GM21390 (cell line): Measurements from ENCODE around the gene STARD3.

Experiments
- ATAC-seq: cut with Tn5 transposase; IDR thresholded peaks from one replicate; pipeline ENCODE4 v1.9.1; 2021; ENCODE audit not compliant: unreplicated experiment

Gene STARD3

DNA sequence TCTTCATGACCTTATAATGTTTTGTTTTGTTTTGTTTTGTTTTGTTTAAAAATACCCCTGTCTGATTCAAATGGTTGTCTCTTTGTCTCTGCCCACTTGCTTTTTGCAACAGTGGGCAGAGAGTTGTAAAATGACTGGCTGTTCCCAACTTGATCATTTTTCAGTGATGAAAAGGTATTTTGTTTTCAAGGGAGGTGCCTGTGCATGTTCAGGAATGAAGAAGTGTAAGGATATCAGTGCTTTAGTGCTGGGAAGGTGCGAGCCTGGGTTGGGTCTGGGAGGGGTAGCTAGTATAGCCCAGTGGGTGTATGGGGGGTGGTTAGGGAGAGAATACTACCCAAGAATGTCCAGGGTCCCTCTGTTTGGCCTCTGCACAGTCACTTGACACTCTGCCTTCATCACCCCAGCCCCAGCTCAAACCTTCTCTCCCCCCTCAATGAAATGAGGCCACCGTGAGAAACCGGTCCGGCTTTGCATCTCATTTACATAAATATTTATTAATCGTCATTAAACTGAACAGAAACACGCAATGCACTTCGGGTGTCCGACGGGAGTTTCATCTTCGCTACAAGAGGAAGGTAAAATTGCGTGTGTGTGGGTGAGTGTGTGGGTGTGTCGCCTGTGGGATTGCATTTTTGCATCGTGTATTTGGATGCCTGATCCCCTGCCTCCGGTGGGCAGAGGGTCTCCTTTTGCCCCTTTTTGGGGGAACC lies 33.5 kb upstream of the STARD3 start:
- no peak for ATAC-seq

DNA sequence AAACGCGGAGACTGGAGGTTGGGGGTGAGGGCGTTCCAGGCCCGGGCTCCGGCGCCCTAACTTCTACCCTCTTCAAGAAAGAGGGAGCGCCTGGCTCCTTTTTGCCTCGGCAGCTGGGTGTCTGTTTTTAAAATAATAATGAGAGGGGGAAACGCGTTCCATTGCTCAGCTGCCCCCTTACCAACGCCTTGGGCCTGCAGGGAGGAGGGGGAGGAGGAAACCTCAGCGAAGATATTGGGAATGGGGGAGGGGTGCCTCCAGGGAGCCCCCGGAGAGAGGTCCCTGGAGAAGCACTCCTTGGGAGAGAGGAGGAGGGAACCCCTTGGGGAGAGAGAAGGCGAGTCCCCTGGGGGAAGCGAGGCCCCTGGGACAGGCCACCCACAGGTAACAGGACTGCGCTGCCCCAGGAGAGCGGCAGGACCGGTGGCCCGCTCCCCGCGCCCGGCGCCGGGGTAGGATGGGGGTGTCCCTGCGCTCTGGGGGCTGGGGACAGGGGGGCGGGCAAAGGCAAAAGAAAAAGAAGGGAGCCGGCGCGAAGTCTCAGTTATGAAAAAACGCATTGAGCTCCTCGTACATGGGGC lies 31.9 kb upstream of the STARD3 start:
- no peak for ATAC-seq

DNA sequence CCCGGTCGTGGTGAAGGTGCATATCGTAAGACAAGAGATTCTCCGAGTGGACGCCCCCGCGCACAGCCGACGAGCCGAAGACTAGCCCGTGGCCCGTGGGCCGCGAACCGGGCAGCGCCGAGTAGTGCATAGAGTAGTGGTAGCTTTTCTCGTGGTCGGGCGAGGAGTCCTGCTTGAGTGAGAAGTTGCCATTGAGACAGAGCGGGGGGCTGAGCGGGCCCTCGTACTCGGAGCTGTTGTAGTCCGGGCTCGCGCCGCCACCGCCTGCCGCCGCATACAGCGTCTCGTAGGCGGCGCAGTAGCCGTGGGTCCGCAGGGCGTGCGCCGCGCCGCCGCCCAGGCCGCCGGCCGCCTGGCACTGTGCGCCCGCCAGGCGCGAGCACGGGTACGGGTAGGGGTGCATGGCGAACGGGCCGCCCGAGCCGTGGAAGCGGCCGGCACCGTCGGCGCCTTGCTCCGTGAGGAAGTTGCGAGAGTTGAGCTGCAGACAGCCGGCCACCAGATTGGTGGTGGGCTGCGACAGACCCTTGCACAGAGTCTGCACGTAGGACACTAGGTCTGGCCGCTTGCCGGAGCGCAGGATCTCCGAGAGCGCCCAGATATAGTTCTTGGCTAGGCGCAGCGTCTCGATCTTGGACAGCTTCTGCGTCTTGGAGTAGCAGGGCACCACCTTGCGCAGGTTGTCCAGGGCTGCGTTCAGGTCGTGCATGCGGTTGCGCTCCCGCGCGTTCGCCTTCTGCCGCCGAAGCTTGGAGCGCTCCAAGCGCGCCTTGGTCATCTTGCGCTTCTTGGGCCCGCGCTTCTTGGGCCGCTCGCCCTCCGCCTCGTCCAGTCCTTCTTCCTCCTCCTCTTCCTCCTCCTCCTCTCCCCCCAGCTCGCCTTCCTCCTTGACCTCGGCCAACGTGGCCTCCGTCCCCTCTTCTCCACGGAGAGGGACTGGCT lies 31.2 kb upstream of the STARD3 start:
- no peak for ATAC-seq

DNA sequence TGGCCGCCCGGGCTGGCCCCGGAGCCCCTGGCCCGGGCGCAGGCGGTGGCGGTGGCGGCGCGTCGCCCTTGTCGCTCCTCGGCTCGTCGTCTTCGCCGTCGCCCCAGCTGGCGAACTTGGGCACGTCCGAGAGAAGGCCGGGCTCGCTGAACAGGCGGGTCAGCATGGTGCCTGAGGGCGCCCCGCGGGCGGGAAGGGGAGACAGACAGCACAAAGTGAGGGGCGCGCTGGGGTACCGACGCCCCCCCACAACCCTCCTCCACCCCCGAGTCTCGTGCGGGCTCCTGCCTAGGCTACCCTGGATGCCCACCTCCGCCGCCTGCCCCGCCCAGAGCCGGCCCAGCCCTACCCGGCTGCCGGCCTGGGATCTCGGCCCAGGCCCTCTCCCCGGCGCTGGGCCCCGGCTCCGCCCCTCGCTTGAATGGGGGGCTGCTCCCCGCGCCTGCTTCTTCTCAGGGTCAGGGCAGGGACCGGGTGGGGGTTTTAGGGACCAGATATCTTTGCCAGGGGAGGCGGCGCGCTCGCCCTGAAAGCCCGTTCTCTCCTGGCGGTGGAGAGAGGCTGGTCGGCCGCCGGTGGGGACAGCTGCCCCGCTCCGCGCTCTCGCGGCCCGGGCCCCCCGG lies 30.4 kb upstream of the STARD3 start:
- ATAC-seq, result no peak

DNA sequence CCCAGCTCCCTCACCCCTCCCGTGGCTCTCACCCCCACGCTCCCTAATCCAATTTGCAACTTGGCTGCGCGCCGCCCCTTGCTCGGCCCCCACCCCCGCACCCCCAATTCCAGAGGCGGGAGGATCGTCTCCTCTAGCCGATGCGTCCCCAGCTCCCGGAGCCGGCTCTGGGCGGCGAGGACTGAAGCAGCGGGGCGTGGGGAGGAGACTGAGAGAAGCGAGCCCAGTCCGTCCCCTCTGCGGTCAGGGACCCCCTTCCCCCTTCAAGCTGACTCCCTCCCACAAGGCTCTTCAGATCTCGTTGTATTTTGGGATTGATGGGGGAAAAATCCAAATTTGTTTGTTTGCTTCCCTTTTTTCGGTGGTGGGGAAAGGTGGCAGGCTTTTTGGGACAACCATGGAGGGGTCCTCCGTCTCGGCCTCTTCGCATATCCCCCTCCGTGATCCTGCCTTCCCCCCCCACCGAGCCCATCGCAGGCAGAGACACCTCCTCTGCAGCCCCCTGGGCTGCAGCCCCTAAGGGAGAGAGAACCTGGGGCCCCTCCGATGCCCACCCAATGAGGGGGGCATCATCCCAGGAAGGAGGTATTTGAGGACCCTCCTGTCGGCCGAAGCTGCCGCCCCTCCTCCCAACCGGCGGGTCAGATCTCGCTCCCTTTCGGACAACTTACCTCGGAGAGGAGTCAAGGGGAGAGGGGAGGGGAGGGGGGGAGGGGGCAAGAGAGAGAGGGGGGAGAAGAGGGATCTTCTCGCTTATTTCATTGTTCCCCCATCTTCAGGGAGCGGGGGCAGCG lies 29.7 kb upstream of the STARD3 start:
- no peak for ATAC-seq

DNA sequence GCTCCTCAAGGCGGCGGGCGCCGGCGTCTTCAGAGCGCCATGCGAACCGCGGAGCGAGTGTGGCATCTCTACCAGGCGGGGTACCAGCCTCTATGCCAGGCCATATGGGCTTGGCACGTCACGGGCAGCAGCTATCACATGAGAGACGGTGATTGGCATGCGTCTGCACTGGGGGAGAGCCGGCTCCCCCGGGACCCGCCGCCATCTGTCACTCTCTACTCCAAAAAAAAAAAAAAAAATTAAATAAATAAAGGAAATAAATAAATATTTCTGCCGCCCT lies 29.2 kb upstream of the STARD3 start, which contains the start of gene NEUROD2:
TSS of gene NEUROD2 (minus strand) at position 70 of the 280 bp plus-strand sequence. CDS start 1,321 bp downstream, outside the sequence.
- ATAC-seq, result no peak

DNA sequence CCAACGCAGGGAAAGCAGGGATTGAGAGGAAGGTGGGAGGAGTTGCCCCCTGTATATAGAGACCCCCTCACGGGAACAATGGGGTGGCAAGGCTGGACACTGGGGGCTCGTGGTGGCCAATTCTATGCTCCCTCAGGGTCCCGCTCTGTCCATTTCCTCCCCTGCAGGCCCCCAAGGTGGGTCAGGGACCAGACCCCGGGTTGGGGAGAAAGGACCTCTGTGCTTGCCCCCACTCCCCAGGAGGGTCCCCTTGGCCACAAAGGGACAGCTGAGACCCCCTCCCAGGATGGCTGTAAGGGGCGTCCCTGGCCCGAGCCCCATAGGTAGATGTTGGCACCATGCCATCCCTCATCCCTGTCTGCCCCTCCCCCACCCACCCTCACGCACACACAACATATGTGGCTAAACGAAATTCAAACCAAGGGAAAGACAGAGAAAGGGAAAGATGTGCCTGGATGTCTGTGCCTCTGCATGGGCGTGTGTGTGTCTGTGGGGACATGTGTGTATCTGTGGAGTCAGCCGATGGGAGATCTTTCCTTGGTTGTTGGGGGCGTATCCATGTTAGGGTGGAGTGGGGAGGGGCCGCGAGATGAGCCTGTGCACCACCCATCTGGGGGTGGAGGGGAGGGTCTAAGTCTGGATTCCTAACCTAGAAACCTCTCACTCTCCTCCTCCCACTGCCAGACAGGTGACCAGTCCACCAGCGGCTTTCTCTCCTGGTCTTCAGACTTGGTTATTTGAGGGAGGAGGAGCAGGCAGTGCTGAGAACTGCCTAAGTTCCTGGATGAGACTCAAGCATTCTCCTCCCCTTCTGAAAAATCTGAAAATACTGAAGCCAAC lies 28.6 kb upstream of the STARD3 start:
- ATAC-seq, result no peak

DNA sequence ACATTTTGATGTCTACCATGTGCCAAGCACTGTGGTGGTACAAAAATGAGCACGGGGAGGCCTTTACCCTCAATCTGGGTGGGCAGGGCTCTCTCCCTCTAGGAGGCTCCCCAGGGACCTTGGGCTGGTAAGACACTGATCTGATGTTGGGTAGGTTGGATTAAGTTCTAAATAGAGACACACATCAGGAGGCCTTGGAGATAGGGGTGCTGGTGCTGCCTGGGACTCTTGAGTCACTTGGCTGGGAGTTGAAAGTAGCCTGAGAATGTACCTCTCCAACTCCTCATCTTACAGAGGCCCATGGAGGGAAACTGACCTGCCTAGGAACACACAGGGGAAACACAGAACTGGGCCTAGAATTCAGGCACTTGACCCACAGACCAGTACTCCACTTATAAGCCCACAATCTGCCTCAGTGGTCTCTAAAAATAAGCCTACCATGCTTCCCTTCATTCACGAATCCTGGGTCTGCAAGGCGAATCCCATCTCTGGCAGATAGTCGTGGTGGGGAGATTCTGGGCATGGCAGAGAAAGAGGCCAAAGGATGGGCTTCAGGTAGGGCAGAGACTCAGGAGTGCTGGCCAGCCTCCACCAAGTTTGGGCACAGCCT lies 27.4 kb upstream of the STARD3 start:
- ATAC-seq, result no peak

DNA sequence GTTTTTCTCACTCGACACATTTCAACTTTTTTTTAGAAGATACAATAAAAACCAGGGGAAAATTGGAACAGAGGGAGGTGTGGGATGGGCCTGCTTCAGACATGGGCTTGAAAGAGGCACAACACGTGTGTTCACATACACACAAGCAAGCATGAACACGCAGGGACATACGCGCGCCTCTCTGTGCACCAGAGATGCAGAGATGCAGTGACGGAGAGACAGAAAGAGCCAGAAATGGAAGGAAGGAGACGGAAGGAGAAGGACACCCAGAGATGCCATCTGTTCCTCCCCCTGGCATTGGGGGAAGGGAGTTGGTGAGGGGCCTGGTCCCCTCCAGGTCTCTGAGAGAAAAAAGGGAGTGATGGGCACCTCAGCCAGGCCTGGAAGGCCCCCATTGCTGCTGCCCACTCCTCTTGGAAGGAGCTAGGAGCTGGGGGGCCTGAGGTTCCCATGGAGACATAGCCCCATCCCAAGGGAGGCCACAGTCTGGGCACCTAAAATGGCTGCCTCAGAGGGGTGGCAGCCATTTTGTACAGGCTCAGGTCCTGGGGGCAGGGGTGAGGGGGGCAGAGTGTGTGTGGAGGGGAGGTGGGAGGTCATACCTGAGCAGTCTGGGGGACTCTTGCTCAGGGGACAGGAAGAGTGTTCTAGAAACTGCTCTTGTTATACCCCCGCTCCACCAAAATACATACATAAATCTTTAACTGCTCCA lies 25.4 kb upstream of the STARD3 start:
- no peak for ATAC-seq

DNA sequence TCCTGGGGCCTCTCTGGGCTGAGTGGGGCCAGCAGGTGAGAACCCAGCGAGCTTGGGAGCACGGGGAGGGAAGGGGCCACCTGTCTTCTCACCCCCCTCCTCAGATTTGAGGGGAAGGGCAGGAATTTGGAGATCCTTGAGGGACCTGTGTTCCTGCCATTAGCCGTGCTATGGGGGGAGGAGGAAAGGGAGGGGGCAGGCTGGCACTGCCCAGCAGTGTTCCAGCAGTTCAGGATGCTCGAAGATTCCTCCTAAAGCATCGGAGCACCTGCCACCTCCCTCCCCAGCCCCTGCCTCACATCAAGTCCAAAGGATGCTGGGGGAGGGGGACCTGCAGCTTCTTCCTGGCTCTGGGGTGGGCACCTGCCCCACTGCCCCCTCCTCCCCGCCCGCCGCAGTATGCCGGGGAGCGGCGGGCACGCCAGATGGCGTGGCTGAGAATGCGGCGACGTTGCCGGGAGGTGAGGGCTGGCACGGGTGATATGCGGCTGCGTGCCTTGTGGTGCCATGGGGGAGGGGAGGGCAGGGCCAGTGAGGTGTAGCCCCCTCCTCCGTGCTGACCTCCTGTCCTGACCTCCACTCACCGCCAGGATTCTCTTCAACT lies 24.6 kb upstream of the STARD3 start:
- no peak for ATAC-seq

DNA sequence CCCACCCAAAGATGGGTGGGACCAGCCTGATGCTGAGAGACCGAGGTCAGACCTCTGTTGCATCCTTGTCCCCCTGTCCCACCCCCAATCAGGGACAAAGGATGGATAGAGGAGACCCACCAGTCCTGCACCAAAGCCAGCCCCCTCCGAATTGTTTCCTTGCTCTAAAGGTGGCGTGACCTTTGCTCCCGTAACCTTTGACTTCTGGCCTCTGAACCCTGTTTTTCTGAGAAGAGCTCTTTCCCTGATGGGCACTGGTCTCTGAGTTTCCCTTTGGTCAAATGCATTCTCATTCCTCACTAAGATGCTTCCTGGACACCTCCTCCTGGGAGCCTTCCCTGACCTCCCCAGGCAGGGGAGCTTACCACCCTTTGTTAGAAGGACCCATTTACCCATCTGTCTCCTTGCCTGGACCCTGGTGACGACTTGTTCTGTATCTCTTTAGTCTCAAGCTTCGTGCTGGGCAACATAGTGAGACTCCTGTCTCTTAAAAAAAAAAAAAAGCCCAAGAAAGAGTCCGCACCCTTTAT lies 23.9 kb upstream of the STARD3 start:
- no peak for ATAC-seq

DNA sequence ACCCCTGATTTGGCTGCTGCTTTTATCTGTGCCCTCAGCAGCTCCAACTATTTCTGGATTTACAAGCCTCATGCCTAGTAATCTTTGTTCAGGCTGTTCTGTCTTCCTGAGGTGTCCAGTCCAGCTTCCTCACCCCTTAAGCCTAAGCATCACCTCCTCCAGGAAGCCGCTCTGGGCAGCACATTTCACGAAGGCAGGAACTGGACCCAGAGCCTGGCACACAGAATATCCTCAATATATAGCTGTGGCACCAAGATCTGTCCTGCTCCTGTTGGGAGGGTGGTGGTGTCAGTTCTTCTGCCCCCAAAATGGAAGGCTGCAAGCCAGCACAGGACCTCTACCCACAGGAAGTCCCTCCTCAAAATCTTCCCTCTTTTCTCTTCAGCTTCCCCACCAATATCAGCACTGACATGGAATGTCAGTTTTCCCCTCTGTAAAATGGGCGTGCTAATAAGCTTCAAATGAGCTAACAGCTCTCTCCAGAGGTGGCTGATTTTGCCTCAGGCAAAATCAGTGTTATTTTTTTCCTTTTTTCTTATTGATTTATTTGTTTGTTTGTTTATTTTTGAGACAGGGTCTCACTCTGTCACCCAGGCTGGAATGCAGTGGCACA lies 22.3 kb upstream of the STARD3 start:
- ATAC-seq, result no peak

DNA sequence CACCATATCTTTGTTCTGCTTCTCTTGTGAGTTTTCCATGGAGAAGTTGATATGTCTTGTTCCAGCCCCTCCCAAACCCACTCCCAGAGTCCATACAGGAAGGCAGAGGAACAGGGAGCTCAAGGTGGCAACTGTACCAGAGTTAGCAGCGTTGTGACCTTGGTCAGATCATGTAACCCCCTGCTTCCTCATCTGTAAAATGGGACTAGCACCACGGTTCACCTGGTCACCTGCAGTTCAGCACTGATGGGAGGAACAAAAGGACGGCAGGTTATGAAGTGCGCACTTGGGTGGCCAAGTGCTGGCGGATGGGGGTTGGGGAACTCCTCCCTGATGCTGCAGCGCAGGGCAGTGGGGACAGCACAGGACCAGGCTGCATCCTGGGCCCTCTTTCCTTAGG lies 21.5 kb upstream of the STARD3 start:
- no peak for ATAC-seq

DNA sequence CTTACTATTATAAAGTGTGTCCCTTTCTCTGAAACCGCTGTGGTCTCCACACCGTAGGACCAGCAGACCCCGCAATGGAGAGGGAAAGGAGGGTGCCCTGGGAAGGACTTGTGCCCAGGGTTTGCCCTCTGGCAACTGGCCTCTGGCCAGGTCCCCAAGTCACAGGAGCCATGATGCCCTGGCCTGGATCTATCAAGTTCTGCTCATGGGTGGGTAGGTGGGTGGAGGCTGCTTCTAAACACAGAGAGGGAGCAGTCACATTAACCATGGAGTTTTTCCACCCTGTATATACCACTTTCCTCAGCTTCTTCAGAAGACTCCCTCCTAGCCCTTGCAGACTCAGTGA lies 19.9 kb upstream of the STARD3 start:
- no peak for ATAC-seq

DNA sequence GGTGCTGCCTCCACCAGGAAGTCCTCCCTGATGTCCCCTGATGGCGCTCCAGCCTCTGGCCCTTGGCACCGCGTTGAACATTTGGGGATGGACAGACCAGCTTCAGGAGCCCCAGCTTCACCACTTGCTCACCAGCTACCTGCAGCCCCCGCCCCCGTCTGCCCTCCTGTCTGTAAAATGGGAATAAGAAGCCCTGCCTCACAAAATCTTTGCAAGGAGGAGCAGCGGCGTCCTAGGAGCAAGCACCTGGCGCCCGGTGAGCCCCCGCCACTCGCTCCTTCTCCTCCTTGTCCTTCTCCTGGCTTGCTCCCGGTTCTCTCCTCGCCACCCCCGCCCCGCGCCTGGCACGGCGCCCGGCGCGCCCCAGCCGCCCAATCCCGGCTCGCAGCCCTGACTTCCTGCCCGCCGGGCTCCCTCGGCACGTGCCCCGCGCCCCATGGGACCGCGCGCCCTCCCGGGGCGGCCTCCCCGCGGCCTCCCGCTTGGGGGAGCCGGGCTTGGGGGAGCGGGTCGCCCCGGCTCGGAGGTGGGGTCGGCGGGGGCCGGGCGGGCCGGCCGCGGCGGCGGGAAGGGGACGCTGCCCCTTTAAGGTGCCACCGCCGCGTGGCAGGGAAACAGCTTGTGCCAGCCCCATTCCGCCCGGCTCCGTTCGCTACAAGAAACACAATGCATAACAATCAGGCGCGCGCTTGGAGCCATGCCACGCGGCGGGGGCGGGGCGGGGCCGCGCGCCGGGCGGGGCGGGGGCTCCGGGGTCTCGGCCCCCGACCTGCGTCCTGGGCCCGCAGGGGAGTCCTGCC lies 19.3 kb upstream of the STARD3 start:
- no peak for ATAC-seq

DNA sequence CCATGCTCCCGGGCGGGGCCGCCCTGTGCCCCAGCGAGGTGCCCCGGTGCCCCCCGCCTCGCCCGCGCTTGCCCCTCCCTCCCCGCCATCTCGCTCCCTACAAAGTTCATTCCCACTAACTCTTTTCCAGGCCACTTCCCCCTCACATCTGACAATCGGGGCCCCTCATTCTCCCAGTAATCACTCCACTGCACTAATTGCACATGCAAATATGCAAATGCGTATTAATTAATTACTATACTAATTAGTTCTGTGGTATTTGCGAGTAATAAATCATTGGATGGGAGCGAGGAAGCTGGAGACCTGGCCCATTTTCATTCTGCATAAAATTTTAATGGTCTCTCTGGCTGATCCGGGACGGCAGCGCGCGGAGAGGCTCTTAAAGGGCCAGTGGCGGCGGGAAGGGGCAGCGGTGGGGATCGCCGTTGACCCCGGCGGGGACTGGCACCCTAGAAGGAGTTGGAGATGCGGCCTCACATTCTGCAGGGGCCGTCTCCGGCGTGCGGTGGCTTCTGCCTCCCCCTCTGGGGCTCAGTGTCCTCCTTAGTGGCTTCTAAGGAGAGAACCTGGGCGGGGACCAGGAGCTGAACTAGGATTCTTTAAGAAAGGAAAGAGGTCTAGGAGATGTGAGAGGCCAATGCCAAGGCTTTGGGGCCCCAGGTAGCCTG lies 18.6 kb upstream of the STARD3 start:
- no peak for ATAC-seq
